ENCODE data around the gene EHBP1L1. TPM values are rescaled to one million over a fixed set of nuclear protein-coding genes. Genes with fewer than 3 reads are reported as not detected.
"Not testable (repeated sequence)": the region's sequence is repeated elsewhere in the genome, so short reads cannot be mapped to it uniquely, and the experiment has no call there.

Gene EHBP1L1
- total RNA-seq, 1 experiment from 2014 or later: 19.6 TPM

- Histone ChIP-seq H3K36me3 (ENCODE audit: control insufficient read depth, insufficient read depth, low read length) (peaks cover 5% of the 10 kb centered on the region), H3K27me3 (replicated peaks; ENCODE audit: control insufficient read depth, insufficient read depth, low read length) (no peaks in the 10 kb centered on the region), H3K4me1 (no peaks in the 10 kb centered on the region), H3K4me3 (ENCODE audit: low read depth, low read length) (no peak overlapping the region), H3K9me3 (no peaks in the 10 kb centered on the region)
- CTCF ChIA-PET: interaction anchor here (0.7 kb wide), 1 partner anchor 15 kb away, joined by 3 read pairs; no protein-coding TSS in a partner anchor
- no peak overlapping the region for H3K4me3 Mint-ChIP-seq (ENCODE audit: unreplicated experiment)
- H3K27me3 Mint-ChIP-seq (ENCODE audit: insufficient read depth, unreplicated experiment): no peaks in the 10 kb centered on the region
- H3K36me3 Mint-ChIP-seq (ENCODE audit: insufficient read depth, unreplicated experiment): peaks cover 55% of the 10 kb centered on the region
- no peak overlapping the region for H3K27ac Mint-ChIP-seq (ENCODE audit: unreplicated experiment)
- DNase-seq: no peak
- H3K4me1 Mint-ChIP-seq (ENCODE audit: low read depth, unreplicated experiment): peaks cover 5% of the 10 kb centered on the region
- TF ChIP-seq, protein P1, sequence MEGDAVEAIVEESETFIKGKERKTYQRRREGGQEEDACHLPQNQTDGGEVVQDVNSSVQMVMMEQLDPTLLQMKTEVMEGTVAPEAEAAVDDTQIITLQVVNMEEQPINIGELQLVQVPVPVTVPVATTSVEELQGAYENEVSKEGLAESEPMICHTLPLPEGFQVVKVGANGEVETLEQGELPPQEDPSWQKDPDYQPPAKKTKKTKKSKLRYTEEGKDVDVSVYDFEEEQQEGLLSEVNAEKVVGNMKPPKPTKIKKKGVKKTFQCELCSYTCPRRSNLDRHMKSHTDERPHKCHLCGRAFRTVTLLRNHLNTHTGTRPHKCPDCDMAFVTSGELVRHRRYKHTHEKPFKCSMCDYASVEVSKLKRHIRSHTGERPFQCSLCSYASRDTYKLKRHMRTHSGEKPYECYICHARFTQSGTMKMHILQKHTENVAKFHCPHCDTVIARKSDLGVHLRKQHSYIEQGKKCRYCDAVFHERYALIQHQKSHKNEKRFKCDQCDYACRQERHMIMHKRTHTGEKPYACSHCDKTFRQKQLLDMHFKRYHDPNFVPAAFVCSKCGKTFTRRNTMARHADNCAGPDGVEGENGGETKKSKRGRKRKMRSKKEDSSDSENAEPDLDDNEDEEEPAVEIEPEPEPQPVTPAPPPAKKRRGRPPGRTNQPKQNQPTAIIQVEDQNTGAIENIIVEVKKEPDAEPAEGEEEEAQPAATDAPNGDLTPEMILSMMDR (IDR thresholded peaks at IDR 0.05; ENCODE audit: insufficient read depth in 1 of 2, low read depth in 1 of 2, low read length in 1 of 2, severe bottlenecking in 1 of 2, unreplicated experiment in 1 of 2): no peak
- intact Hi-C loops (cut with micrococcal nuclease; ENCODE audit: unreplicated experiment): no loop called here
- POLR2A ChIA-PET: no interaction called here
- TSS peak; percentile 28 for BruUV-seq (replicated peaks)
- H3K9me3 Mint-ChIP-seq (ENCODE audit: unreplicated experiment): no peaks in the 10 kb centered on the region
These were observed 61.2 kb downstream of the EHBP1L1 start for GRCh38 chr11:65637032-65637557.

- H3K4me3 Mint-ChIP-seq (ENCODE audit: unreplicated experiment): peak within 1 kb of the TSS; percentile 23
- peaks cover 56% of the 10 kb centered on the region for H3K36me3 Mint-ChIP-seq (ENCODE audit: insufficient read depth, unreplicated experiment)
- no peaks in the 10 kb centered on the region for H3K9me3 ChIP-seq
- H3K4me1 Mint-ChIP-seq (ENCODE audit: low read depth, unreplicated experiment): peaks cover 5% of the 10 kb centered on the region
- no peak within 1 kb of the TSS for H3K27ac Mint-ChIP-seq (ENCODE audit: unreplicated experiment)
- no TSS peak for BruUV-seq (replicated peaks)
- H3K4me1 ChIP-seq: no peaks in the 10 kb centered on the region
- CTCF ChIA-PET: interaction anchor here (0.7 kb wide), 1 partner anchor 15 kb away, joined by 3 read pairs; no protein-coding TSS in a partner anchor
- no peaks in the 10 kb centered on the region for H3K27me3 ChIP-seq (replicated peaks; ENCODE audit: control insufficient read depth, insufficient read depth, low read length)
- H3K27me3 Mint-ChIP-seq (ENCODE audit: insufficient read depth, unreplicated experiment): no peaks in the 10 kb centered on the region
- intact Hi-C loops (cut with micrococcal nuclease; ENCODE audit: unreplicated experiment): no loop called here
- peak within 1 kb of the TSS; percentile 12; the same call in 1 of the 2 replicates for H3K4me3 ChIP-seq (ENCODE audit: low read depth, low read length)
- H3K36me3 ChIP-seq (ENCODE audit: control insufficient read depth, insufficient read depth, low read length): peaks cover 5% of the 10 kb centered on the region
- TF ChIP-seq, protein P1 (IDR thresholded peaks at IDR 0.05; ENCODE audit: insufficient read depth in 1 of 2, low read depth in 1 of 2, low read length in 1 of 2, severe bottlenecking in 1 of 2, unreplicated experiment in 1 of 2): peak in 1 of 2 experiments; percentile 39
- DNase-seq: peak; percentile 76 to 77
- POLR2A ChIA-PET: no interaction called here
- H3K9me3 Mint-ChIP-seq (ENCODE audit: unreplicated experiment): no peaks in the 10 kb centered on the region
These were observed 62.1 kb downstream of the EHBP1L1 start, which contains the start of gene SIPA1 for GRCh38 chr11:65637794-65638419. Gene SIPA1, plus strand, starts transcription at chr11:65638101. Its CDS starts 2,821 bp downstream, at chr11:65640922.

GRCh38 chr11:65639228-65639597, 63.4 kb downstream of the EHBP1L1 start:
- POLR2A ChIA-PET; H3K9me3 Mint-ChIP-seq (ENCODE audit: unreplicated experiment); H3K4me1 ChIP-seq; DNase-seq; H3K27me3 Mint-ChIP-seq (ENCODE audit: insufficient read depth, unreplicated experiment); H3K4me3 ChIP-seq (ENCODE audit: low read depth, low read length); BruUV-seq (replicated peaks); CTCF ChIA-PET; H3K27me3 ChIP-seq (replicated peaks; ENCODE audit: control insufficient read depth, insufficient read depth, low read length); intact Hi-C loops (cut with micrococcal nuclease; ENCODE audit: unreplicated experiment); H3K9me3 ChIP-seq; H3K36me3 ChIP-seq (ENCODE audit: control insufficient read depth, insufficient read depth, low read length); H3K27ac Mint-ChIP-seq (ENCODE audit: unreplicated experiment): not testable (repeated sequence)
- Mint-ChIP-seq H3K4me3 (ENCODE audit: unreplicated experiment) (peak overlapping the region; percentile 23), H3K4me1 (ENCODE audit: low read depth, unreplicated experiment) (peaks cover 16% of the 10 kb centered on the region), H3K36me3 (ENCODE audit: insufficient read depth, unreplicated experiment) (peaks cover 47% of the 10 kb centered on the region)
